ENCODE results near the gene ADAMTSL1.

The ADAMTSL1 gene

DNA sequence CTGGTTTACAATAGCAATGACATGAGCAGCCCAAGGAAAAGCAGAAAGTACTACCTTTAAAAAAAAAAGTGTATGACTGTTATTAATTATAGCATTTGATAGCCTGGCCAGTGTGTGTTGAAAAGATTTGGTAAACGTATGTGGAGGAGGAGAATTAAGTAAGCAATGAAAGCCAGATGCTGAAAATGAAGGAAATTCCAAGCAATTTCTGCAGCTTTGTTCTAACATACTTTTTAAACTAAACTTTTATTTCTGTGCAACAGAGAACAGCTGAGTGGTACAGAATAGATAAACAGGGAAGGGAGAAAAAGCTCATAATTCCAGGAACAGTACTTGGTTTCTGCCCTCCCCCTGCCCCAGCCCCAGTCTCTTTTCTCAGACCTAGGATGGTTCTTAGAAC lies 252.6 kb downstream of the ADAMTSL1 start:
- 83% methylated on average over 1 of the region's 1 CpG for WGBS
- Histone ChIP-seq H3K9ac (ENCODE audit: low read depth, low read length) (no peak overlapping the region), H3K4me1 (ENCODE audit: insufficient read depth, low read length) (no peaks in the 10 kb centered on the region), H3K27me3 (ENCODE audit: insufficient read depth, low read length) (no peaks in the 10 kb centered on the region), H3K9me3 (ENCODE audit: insufficient read depth, low read depth, low read length) (no peaks in the 10 kb centered on the region), H3K36me3 (ENCODE audit: insufficient read depth, low read length) (no peaks in the 10 kb centered on the region), H3K27ac (ENCODE audit: low read depth, low read length) (no peak overlapping the region), H3K4me3 (ENCODE audit: low read length) (no peak overlapping the region)

GRCh38 chr9:18727904-18728303 lies 254.0 kb downstream of the ADAMTSL1 start:
- Histone ChIP-seq H3K27me3 (ENCODE audit: insufficient read depth, low read length) (no peaks in the 10 kb centered on the region), H3K4me3 (ENCODE audit: low read length) (no peak overlapping the region), H3K36me3 (ENCODE audit: insufficient read depth, low read length) (no peaks in the 10 kb centered on the region), H3K9ac (ENCODE audit: low read depth, low read length) (no peak overlapping the region), H3K9me3 (ENCODE audit: insufficient read depth, low read depth, low read length) (no peaks in the 10 kb centered on the region), H3K27ac (ENCODE audit: low read depth, low read length) (no peak overlapping the region), H3K4me1 (ENCODE audit: insufficient read depth, low read length) (no peaks in the 10 kb centered on the region)
- WGBS: 95% methylated on average over 7 of the region's 7 CpGs

GRCh38 chr9:18728642-18729041 lies 254.7 kb downstream of the ADAMTSL1 start:
- Histone ChIP-seq H3K36me3 (ENCODE audit: insufficient read depth, low read length) (no peaks in the 10 kb centered on the region), H3K4me1 (ENCODE audit: insufficient read depth, low read length) (no peaks in the 10 kb centered on the region), H3K27ac (ENCODE audit: low read depth, low read length) (no peak overlapping the region), H3K4me3 (ENCODE audit: low read length) (no peak overlapping the region), H3K27me3 (ENCODE audit: insufficient read depth, low read length) (no peaks in the 10 kb centered on the region), H3K9me3 (ENCODE audit: insufficient read depth, low read depth, low read length) (no peaks in the 10 kb centered on the region), H3K9ac (ENCODE audit: low read depth, low read length) (no peak overlapping the region)
- WGBS: 92% methylated on average over 3 of the region's 3 CpGs

DNA sequence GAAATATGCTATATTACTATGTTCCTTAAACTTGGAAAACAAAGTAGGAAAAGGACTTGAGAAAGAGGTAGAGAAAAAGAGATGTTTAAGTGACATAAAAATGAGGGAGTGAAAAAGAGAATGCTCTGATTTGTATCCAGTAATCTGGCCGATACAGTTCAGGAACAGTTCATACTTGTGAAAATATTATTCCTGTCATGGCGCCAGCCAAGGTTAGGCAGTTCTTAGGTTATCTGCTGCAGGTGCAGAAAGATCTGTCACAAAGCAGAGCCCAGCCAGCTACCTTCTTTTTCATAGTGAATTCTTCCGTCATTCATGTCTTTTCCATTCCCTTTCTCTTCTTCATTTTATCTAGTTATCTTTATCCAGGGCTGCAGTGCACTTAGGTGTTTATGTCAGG lies 256.3 kb downstream of the ADAMTSL1 start:
- no peaks in the 10 kb centered on the region for H3K4me1 ChIP-seq (ENCODE audit: insufficient read depth, low read length)
- no peaks in the 10 kb centered on the region for H3K36me3 ChIP-seq (ENCODE audit: insufficient read depth, low read length)
- no peak overlapping the region for H3K9ac ChIP-seq (ENCODE audit: low read depth, low read length)
- no peak overlapping the region for H3K27ac ChIP-seq (ENCODE audit: low read depth, low read length)
- H3K27me3 ChIP-seq (ENCODE audit: insufficient read depth, low read length): no peaks in the 10 kb centered on the region
- no peaks in the 10 kb centered on the region for H3K9me3 ChIP-seq (ENCODE audit: insufficient read depth, low read depth, low read length)
- H3K4me3 ChIP-seq (ENCODE audit: low read length): no peak overlapping the region
- WGBS: 92% methylated on average over 3 of the region's 3 CpGs

DNA sequence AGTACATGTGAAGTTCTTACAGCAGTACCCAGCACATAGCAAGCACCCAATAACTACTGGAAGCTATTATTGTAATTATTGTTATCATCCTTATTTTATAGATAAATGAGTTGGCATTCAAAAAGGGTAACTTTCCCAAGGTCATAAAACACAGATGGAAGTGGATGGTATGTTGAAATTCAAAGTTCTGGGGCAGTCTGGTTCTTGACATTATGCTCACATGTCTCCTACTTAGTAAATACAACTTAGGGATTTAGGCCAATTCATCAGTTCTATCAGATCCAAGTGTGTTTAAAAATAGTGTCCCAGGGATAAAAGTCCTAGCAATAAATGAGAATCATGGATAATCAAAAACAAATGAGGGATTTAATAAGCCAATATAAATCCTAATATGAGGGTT lies 265.2 kb downstream of the ADAMTSL1 start:
- no peak overlapping the region for H3K4me3 ChIP-seq (ENCODE audit: low read length)
- no peaks in the 10 kb centered on the region for H3K27me3 ChIP-seq (ENCODE audit: insufficient read depth, low read length)
- no peaks in the 10 kb centered on the region for H3K9me3 ChIP-seq (ENCODE audit: insufficient read depth, low read depth, low read length)
- no peaks in the 10 kb centered on the region for H3K36me3 ChIP-seq (ENCODE audit: insufficient read depth, low read length)
- H3K4me1 ChIP-seq (ENCODE audit: insufficient read depth, low read length): no peaks in the 10 kb centered on the region
- H3K27ac ChIP-seq (ENCODE audit: low read depth, low read length): no peak overlapping the region
- H3K9ac ChIP-seq (ENCODE audit: low read depth, low read length): no peak overlapping the region

DNA sequence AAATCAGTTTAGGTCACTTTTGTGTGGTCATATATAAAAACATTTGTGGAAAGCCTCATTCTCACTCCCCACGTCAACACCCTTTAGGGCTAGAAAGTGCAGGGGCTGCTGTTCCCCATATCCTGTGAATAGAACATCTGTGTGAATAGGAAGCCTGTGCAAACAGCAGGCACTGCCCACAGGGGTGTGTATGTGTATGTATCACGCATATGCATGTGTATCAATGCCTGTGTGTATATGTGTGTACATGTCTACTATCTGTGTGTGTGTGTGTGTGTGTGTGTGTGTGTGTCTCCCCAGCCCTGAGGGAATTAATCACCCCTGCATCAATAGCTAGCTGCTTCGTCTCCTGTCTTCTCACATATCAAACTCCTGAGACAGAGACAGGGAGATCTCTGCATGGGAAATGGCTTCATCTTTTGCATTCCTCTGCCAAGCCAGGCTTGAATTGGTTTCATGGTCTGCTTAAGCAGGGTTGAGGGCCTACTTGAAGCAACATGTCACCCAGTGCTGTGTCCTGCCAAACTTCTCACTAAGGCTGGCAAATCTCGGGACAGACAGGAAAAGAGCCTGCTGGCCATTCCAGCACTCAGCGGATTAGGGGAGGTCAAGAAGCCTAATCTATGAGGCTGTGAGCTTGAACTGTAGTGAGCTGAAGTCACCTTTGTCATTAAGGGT lies 265.8 kb downstream of the ADAMTSL1 start:
- H3K27me3 ChIP-seq (ENCODE audit: insufficient read depth, low read length): no peaks in the 10 kb centered on the region
- WGBS: 86% methylated on average over 5 of the region's 5 CpGs

DNA sequence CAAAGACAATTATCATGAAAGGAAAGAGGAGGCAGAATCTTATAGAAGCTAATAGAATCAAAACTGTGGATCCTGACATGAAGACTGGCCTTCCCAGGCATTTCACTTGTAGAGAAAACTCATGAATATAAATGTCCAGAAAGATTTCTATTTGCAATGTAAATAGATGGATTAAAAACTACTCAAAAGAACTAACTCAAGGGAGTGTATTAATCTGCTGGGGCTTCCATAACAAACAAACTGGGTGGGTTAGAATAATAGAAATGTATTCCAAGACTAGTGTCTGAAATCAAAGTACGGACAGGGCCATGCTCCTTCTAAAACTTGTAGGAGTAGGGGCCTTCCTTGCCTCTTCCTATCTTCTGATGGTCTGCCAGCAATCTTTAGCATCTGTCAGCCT lies 267.4 kb downstream of the ADAMTSL1 start:
- Histone ChIP-seq H3K36me3 (ENCODE audit: insufficient read depth, low read length) (no peaks in the 10 kb centered on the region), H3K27ac (ENCODE audit: low read depth, low read length) (no peak overlapping the region), H3K9ac (ENCODE audit: low read depth, low read length) (no peak overlapping the region), H3K9me3 (ENCODE audit: insufficient read depth, low read depth, low read length) (no peaks in the 10 kb centered on the region), H3K4me1 (ENCODE audit: insufficient read depth, low read length) (no peaks in the 10 kb centered on the region), H3K4me3 (ENCODE audit: low read length) (no peak overlapping the region), H3K27me3 (ENCODE audit: insufficient read depth, low read length) (no peaks in the 10 kb centered on the region)
- 91% methylated on average over 1 of the region's 1 CpG for WGBS

More for the DNA sequence above, 265.8 kb downstream of the ADAMTSL1 start:
- Histone ChIP-seq H3K27ac (ENCODE audit: low read depth, low read length) (no peak overlapping the region), H3K9ac (ENCODE audit: low read depth, low read length) (no peak overlapping the region), H3K4me3 (ENCODE audit: low read length) (no peak overlapping the region), H3K4me1 (ENCODE audit: insufficient read depth, low read length) (no peaks in the 10 kb centered on the region), H3K36me3 (ENCODE audit: insufficient read depth, low read length) (no peaks in the 10 kb centered on the region), H3K9me3 (ENCODE audit: insufficient read depth, low read depth, low read length) (no peaks in the 10 kb centered on the region)

GRCh38 chr9:18741945-18742344 lies 268.0 kb downstream of the ADAMTSL1 start:
- 90% methylated on average over 1 of the region's 1 CpG for WGBS
- H3K27ac ChIP-seq (ENCODE audit: low read depth, low read length): no peak overlapping the region
- no peaks in the 10 kb centered on the region for H3K36me3 ChIP-seq (ENCODE audit: insufficient read depth, low read length)
- H3K9ac ChIP-seq (ENCODE audit: low read depth, low read length): no peak overlapping the region
- no peaks in the 10 kb centered on the region for H3K27me3 ChIP-seq (ENCODE audit: insufficient read depth, low read length)
- H3K4me1 ChIP-seq (ENCODE audit: insufficient read depth, low read length): no peaks in the 10 kb centered on the region
- H3K4me3 ChIP-seq (ENCODE audit: low read length): no peak overlapping the region
- H3K9me3 ChIP-seq (ENCODE audit: insufficient read depth, low read depth, low read length): no peaks in the 10 kb centered on the region

DNA sequence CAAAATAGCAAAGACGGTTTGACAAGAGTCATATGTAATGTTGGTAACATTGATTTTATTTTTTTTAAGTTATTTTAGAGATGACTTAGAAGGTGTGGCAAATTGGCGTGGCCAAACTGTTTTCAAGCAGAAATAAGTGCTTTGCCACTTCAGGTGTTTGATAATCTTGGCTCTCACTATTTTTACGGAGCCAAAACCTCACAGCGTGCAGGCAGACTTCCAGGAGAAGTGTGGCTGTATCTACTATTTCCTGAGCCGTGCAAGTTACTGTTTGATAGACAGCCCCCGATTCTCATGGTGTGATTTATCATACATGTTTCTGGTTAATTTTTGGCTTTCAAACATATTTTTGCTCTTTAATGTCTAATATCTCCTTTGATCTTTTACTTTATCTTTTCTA lies 269.5 kb downstream of the ADAMTSL1 start:
- H3K27ac ChIP-seq (ENCODE audit: low read depth, low read length): no peak overlapping the region

DNA sequence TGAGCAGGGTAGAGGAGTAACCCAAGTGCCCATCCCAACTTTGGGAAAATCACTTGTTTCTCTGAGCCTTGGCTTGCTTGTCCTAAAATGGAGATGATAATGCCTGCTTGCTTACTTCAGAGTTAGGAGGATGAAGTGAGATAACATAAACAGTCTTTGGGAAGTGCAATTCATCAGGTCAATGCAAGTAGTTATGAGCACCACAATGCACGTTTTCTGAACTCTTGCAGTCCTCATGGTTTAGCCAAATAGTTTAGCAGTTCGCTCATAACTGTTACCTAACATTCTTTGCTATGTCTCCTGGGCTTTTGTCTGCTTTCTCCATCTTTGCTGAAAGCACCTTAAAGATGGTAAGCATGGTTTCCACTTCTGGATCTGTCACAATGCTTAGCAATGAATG lies 270.0 kb downstream of the ADAMTSL1 start:
- no peak overlapping the region for H3K4me3 ChIP-seq (ENCODE audit: low read length)
- no peaks in the 10 kb centered on the region for H3K36me3 ChIP-seq (ENCODE audit: insufficient read depth, low read length)
- 87% methylated on average over 2 of the region's 2 CpGs for WGBS
- H3K27me3 ChIP-seq (ENCODE audit: insufficient read depth, low read length): no peaks in the 10 kb centered on the region
- H3K4me1 ChIP-seq (ENCODE audit: insufficient read depth, low read length): no peaks in the 10 kb centered on the region
- H3K27ac ChIP-seq (ENCODE audit: low read depth, low read length): no peak overlapping the region
- H3K9me3 ChIP-seq (ENCODE audit: insufficient read depth, low read depth, low read length): no peaks in the 10 kb centered on the region
- no peak overlapping the region for H3K9ac ChIP-seq (ENCODE audit: low read depth, low read length)

More for the DNA sequence above, 269.5 kb downstream of the ADAMTSL1 start:
- 87% methylated on average over 6 of the region's 6 CpGs for WGBS
- no peak overlapping the region for H3K4me3 ChIP-seq (ENCODE audit: low read length)
- H3K36me3 ChIP-seq (ENCODE audit: insufficient read depth, low read length): no peaks in the 10 kb centered on the region
- H3K27me3 ChIP-seq (ENCODE audit: insufficient read depth, low read length): no peaks in the 10 kb centered on the region
- H3K4me1 ChIP-seq (ENCODE audit: insufficient read depth, low read length): no peaks in the 10 kb centered on the region
- no peaks in the 10 kb centered on the region for H3K9me3 ChIP-seq (ENCODE audit: insufficient read depth, low read depth, low read length)
- no peak overlapping the region for H3K9ac ChIP-seq (ENCODE audit: low read depth, low read length)

GRCh38 chr9:18745710-18746109 lies 271.8 kb downstream of the ADAMTSL1 start:
- H3K4me1 ChIP-seq (ENCODE audit: insufficient read depth, low read length): no peaks in the 10 kb centered on the region
- H3K36me3 ChIP-seq (ENCODE audit: insufficient read depth, low read length): no peaks in the 10 kb centered on the region
- H3K4me3 ChIP-seq (ENCODE audit: low read length): no peak overlapping the region
- no peaks in the 10 kb centered on the region for H3K27me3 ChIP-seq (ENCODE audit: insufficient read depth, low read length)
- H3K9ac ChIP-seq (ENCODE audit: low read depth, low read length): no peak overlapping the region
- WGBS: 100% methylated on average over 1 of the region's 2 CpGs
- H3K27ac ChIP-seq (ENCODE audit: low read depth, low read length): no peak overlapping the region
- no peaks in the 10 kb centered on the region for H3K9me3 ChIP-seq (ENCODE audit: insufficient read depth, low read depth, low read length)

- no peak overlapping the region for H3K27ac ChIP-seq (ENCODE audit: low read depth, low read length)
- WGBS: 96% methylated on average over 1 of the region's 1 CpG
- no peaks in the 10 kb centered on the region for H3K27me3 ChIP-seq (ENCODE audit: insufficient read depth, low read length)
- H3K36me3 ChIP-seq (ENCODE audit: insufficient read depth, low read length): no peaks in the 10 kb centered on the region
- no peak overlapping the region for H3K9ac ChIP-seq (ENCODE audit: low read depth, low read length)
- no peaks in the 10 kb centered on the region for H3K4me1 ChIP-seq (ENCODE audit: insufficient read depth, low read length)
- H3K9me3 ChIP-seq (ENCODE audit: insufficient read depth, low read depth, low read length): no peaks in the 10 kb centered on the region
- no peak overlapping the region for H3K4me3 ChIP-seq (ENCODE audit: low read length)
Measured at GRCh38 chr9:18746631-18747030, 272.7 kb downstream of the ADAMTSL1 start.

Measured in HUES64 (cell line).